Tibial nerve (tissue), 4 donors: ENCODE results near the gene NSMCE3. TPM values are rescaled to one million over a fixed set of nuclear protein-coding genes. Genes with fewer than 3 reads are reported as not detected.
A peak's percentile ranks its signal among the peaks of the same experiment; 100 is the strongest.

Source experiments
- DNase-seq, 2 donors: peaks; one replicate each; pipeline ENCODE4 v3.0.0-alpha.2; 2019; ENCODE audit warnings: low spot score in 2 of 2
- H3K27ac ChIP-seq, 4 donors: fragments of 200-600 bp; sonication (generic) in 3 of 4; one replicate each; pipeline ENCODE4 v1.5.1; 2017 to 2019; ENCODE audit warnings: mild to moderate bottlenecking in 1 of 4
- H3K27me3 ChIP-seq, 2 donors: fragments of 200-600 bp; sonication (generic) in 1 of 2; one replicate each; pipeline versions ENCODE4 v1.5.1 to v1.6.0; 2017 to 2019
- H3K36me3 ChIP-seq, 3 donors: fragments of 200-600 bp; sonication (generic); one replicate each; pipeline ENCODE4 v1.5.1; 2018 to 2019
- H3K4me1 ChIP-seq, 4 donors: fragments of 200-600 bp; sonication (generic) in 3 of 4; one replicate each; pipeline ENCODE4 v1.5.1; 2017 to 2019
- H3K4me3 ChIP-seq, 4 donors: fragments of 200-600 bp; sonication (generic) in 3 of 4; one replicate each; pipeline ENCODE4 v1.5.1; 2017 to 2019; ENCODE audit warnings: mild to moderate bottlenecking in 1 of 4, moderate library complexity in 1 of 4
- H3K9me3 ChIP-seq, 4 donors: fragments of 200-600 bp; sonication (generic) in 3 of 4; one replicate each; pipeline ENCODE4 v1.5.1; 2017 to 2019
- EP300 ChIP-seq, 2 donors: sonication (generic); formaldehyde crosslinking; IDR thresholded peaks; one replicate each; pipeline ENCODE4 v1.6.1; 2017; ENCODE audit warnings: antibody characterized with exemption in 2 of 2, mild to moderate bottlenecking in 1 of 2
- POLR2A ChIP-seq, 2 donors: fragments of 450-650 bp; IDR thresholded peaks; one replicate each; pipeline ENCODE4 v1.6.1; 2017; ENCODE audit warnings: antibody characterized with exemption in 2 of 2, mild to moderate bottlenecking in 2 of 2, moderate library complexity in 2 of 2
- WGBS, 2 donors: methylation state at CpG; one replicate each; pipeline ENCODE4 v1.1.5; 2018; 5-methylcytosine and 5-hydroxymethylcytosine counted together
- total RNA-seq, 4 donors: library from RNA; depleted of rRNA; stranded (reverse); fragments of >200 nt; gene quantifications; one replicate each; pipeline ENCODE4 v1.1.0, GENCODE V29; 2016
- TF ChIP-seq, protein P1 (sequence below), 5 experiments: fragments of 200-600 bp in 3 of 5; fragments of 450-650 bp in 2 of 5; sonication (generic) in 3 of 5; IDR thresholded peaks; one replicate each; pipeline ENCODE4 v1.5.1; 2016 to 2019; ENCODE audit warnings: antibody characterized with exemption in 5 of 5, mild to moderate bottlenecking in 3 of 5, moderate library complexity in 2 of 5

The NSMCE3 gene
- total RNA-seq: 10 to 100 TPM in 2 of 4 donors, 1 to 10 TPM in 2; 7.5 to 12.8 (median 10.6) TPM

DNA sequence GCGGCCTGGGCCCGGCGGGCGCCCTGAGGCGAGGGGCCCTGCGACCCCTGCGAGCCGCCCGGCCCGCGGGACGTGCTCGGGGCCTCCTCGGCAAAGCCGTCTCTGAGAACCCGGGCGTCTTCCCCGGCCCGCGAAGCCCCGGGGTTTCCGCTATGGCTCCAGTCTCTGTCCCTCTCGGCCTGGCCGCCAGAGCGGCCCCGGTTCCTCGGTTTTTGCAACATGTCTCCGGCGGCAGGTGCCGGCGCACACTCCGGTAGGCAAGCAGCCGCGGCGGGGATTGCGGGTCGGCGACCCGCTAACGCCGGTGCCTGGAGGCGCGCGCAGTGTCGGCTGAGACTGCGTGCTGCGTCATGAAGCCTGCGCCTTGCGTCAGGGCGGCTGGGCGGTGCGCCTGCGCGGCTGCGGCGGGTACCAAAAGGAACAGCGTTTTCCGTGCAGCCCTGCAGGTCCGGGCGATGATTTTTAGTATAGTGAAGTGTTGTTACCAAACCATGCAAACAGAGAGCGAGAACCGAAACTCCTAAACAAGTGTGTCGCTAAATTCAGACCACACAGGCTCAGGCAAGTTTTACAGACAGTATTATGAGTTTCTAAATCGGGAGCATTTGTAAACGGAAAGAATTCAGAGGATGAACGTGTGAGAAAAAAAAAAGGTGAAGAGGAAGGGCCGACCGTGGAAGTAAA is at the start of gene NSMCE3:
NSMCE3 (minus strand) TSS at position 338 of the 684 bp plus-strand sequence; CDS start at position 221, 117 bp downstream.
- Histone ChIP-seq H3K27me3 (no peaks in the 10 kb centered on the region), H3K36me3 (no peaks in the 10 kb centered on the region), H3K4me1 (peaks cover 0 to 42% (median 17%) of the 10 kb centered on the region in 4 donors), H3K27ac (peak within 1 kb of the TSS; percentile 86 to 98 (median 97)), H3K4me3 (peak within 1 kb of the TSS; percentile 68 to 98 (median 86)), H3K9me3 (no peaks in the 10 kb centered on the region)
- 0% methylated on average over 39 to 59 of the region's 68 CpGs for WGBS, 2 donors
- peak; percentile 83 to 89 for TF ChIP-seq POLR2A (IDR thresholded peaks at IDR 0.05)
- TF ChIP-seq, protein P1, sequence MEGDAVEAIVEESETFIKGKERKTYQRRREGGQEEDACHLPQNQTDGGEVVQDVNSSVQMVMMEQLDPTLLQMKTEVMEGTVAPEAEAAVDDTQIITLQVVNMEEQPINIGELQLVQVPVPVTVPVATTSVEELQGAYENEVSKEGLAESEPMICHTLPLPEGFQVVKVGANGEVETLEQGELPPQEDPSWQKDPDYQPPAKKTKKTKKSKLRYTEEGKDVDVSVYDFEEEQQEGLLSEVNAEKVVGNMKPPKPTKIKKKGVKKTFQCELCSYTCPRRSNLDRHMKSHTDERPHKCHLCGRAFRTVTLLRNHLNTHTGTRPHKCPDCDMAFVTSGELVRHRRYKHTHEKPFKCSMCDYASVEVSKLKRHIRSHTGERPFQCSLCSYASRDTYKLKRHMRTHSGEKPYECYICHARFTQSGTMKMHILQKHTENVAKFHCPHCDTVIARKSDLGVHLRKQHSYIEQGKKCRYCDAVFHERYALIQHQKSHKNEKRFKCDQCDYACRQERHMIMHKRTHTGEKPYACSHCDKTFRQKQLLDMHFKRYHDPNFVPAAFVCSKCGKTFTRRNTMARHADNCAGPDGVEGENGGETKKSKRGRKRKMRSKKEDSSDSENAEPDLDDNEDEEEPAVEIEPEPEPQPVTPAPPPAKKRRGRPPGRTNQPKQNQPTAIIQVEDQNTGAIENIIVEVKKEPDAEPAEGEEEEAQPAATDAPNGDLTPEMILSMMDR (IDR thresholded peaks at IDR 0.05): peak in 1 of 5 experiments; percentile 37
- peak; percentile 83 to 98 for TF ChIP-seq EP300 (IDR thresholded peaks at IDR 0.05)
- DNase-seq: peak; percentile 72 to 81

DNA sequence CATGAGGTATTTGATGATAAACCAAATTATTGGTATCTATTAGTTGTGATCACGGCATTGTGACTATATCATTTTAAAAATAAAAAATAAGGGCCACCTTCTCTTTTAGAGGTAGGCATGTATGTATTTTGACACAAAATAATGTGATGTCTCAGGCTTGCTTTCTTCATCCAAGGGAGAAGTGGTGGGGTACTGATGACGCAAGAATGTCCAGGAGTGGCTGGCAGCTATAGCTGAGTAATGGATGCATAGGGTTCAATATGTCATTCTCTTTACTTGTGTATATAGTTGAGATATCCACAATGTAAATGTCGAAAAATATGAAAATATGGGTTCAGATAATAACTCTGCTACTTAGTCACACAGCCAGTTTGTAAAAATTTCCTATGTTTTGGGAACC is 46.8 kb upstream of the NSMCE3 start:
- Histone ChIP-seq H3K4me1 (no peaks in the 10 kb centered on the region), H3K36me3 (no peaks in the 10 kb centered on the region), H3K27me3 (no peaks in the 10 kb centered on the region), H3K4me3 (no peak overlapping the region), H3K27ac (no peak overlapping the region), H3K9me3 (peaks cover 0 to 17% (median 0%) of the 10 kb centered on the region in 4 donors)
- 80 to 93% methylated on average over 3 of the region's 3 CpGs for WGBS, 2 donors
- TF ChIP-seq, protein P1 (IDR thresholded peaks at IDR 0.05): no peak
- no peak for TF ChIP-seq POLR2A (IDR thresholded peaks at IDR 0.05)
- no peak for TF ChIP-seq EP300 (IDR thresholded peaks at IDR 0.05)
- no peak for DNase-seq

DNA sequence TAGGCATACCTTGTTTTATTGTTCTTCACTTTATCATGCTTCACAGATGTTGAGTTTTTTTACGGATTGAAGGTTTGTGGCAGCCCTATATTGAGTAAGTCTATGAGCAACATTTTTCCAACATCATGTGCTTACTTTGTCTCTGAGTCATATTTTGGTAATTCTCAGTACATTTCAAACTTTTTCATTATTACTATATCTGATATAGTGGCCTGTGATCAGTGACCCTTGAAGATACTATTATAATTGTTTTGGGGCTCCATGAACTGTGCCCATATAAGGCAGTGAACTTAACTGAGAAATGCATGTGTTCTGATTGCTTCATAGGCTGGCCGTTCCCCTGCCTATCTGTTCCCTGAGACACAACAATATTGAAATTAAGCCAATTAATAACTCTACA is 42.8 kb upstream of the NSMCE3 start:
- Histone ChIP-seq H3K27ac (no peak overlapping the region), H3K9me3 (no peaks in the 10 kb centered on the region), H3K27me3 (no peaks in the 10 kb centered on the region), H3K4me1 (no peaks in the 10 kb centered on the region), H3K36me3 (no peaks in the 10 kb centered on the region), H3K4me3 (no peak overlapping the region)
- WGBS, 2 donors: 68 to 69% methylated on average over 2 of the region's 2 CpGs
- TF ChIP-seq, protein P1 (IDR thresholded peaks at IDR 0.05): no peak
- TF ChIP-seq POLR2A (IDR thresholded peaks at IDR 0.05): no peak
- TF ChIP-seq EP300 (IDR thresholded peaks at IDR 0.05): no peak
- DNase-seq: no peak

DNA sequence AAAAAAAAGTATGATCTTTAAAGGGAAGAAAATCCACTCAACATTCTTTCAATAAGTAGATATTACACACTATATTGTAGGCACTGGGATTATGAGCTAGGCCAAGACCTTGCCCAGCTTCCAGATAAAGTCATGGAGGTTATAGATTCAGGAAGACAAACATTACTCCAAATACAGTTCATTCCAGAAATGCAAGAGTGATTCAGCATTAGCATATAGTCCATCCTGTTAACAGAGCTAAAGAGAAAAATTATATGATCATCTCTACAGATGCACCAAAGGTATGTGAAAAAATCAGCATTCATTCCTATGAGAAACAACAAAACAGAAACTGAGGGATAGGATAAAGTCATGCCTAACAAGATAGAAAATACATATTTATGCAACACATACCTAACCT is 42.1 kb upstream of the NSMCE3 start:
- no peaks in the 10 kb centered on the region for H3K4me1 ChIP-seq
- no peak overlapping the region for H3K27ac ChIP-seq

DNA sequence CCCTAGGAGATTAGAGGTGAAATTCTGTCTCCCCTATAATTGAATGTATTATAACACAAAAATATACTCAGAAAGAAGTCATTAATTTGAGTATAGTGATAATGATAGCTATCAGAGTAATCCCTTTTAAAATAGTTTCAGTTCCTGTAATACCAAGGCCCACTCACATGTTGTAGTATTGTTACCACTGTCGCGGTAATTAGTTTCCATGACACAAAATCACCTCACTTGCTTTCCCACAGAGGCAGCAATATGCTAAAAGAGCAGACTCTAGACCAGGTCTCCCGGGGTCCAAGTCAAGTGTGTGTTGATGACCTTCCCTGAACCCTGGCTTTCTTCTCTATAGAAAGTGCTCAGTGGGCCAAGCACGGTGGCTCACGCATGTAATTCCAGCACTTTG is 39.5 kb upstream of the NSMCE3 start:
- no peak overlapping the region for H3K27ac ChIP-seq
- H3K4me3 ChIP-seq: no peak overlapping the region
- H3K9me3 ChIP-seq: no peaks in the 10 kb centered on the region
- no peaks in the 10 kb centered on the region for H3K4me1 ChIP-seq
- 74 to 89% methylated on average over 5 of the region's 5 CpGs for WGBS, 2 donors
- H3K36me3 ChIP-seq: no peaks in the 10 kb centered on the region
- H3K27me3 ChIP-seq: no peaks in the 10 kb centered on the region
- TF ChIP-seq EP300 (IDR thresholded peaks at IDR 0.05) (no peak), POLR2A (IDR thresholded peaks at IDR 0.05) (no peak)
- TF ChIP-seq, protein P1 (IDR thresholded peaks at IDR 0.05): no peak
- no peak for DNase-seq

More for the DNA sequence above, 42.1 kb upstream of the NSMCE3 start:
- no peaks in the 10 kb centered on the region for H3K9me3 ChIP-seq
- DNase-seq: no peak
- H3K4me3 ChIP-seq: no peak overlapping the region
- no peaks in the 10 kb centered on the region for H3K27me3 ChIP-seq
- H3K36me3 ChIP-seq: no peaks in the 10 kb centered on the region
- TF ChIP-seq EP300 (IDR thresholded peaks at IDR 0.05) (no peak), POLR2A (IDR thresholded peaks at IDR 0.05) (no peak)
- TF ChIP-seq, protein P1 (IDR thresholded peaks at IDR 0.05): no peak
